ENCODE measurements around the gene COX19. TPM values are rescaled to one million over a fixed set of nuclear protein-coding genes. Genes with fewer than 3 reads are reported as not detected.

The COX19 gene
- total RNA-seq, 1 donor from 2014 or later = 22.0 TPM

GRCh38 chr7:974172-974571, 1.2 kb downstream of the COX19 start:
- H3K27me3 Mint-ChIP-seq (ENCODE audit: low read depth) = no peaks in the 10 kb centered on the region
- peak overlapping the region; percentile 87 for H3K4me3 Mint-ChIP-seq
- no peak for TF ChIP-seq CTCF (IDR thresholded peaks at IDR 0.05; ENCODE audit: unreplicated experiment)
- peaks cover 12% of the 10 kb centered on the region for H3K4me1 Mint-ChIP-seq
- peaks cover 16% of the 10 kb centered on the region for H3K36me3 Mint-ChIP-seq
- peak overlapping the region; percentile 76 for H3K27ac Mint-ChIP-seq
- no peak for DNase-seq (ENCODE audit: low spot score in 2 of 2, unreplicated experiment in 2 of 2)
- no peaks in the 10 kb centered on the region for H3K9me3 Mint-ChIP-seq

GRCh38 chr7:973312-973711, 2.0 kb downstream of the COX19 start:
- no peaks in the 10 kb centered on the region for H3K27me3 Mint-ChIP-seq (ENCODE audit: low read depth)
- no peak for TF ChIP-seq CTCF (IDR thresholded peaks at IDR 0.05; ENCODE audit: unreplicated experiment)
- DNase-seq (ENCODE audit: low spot score in 2 of 2, unreplicated experiment in 2 of 2) = no peak
- H3K4me3 Mint-ChIP-seq = peak overlapping the region; percentile 52
- peaks cover 16% of the 10 kb centered on the region for H3K36me3 Mint-ChIP-seq
- peaks cover 12% of the 10 kb centered on the region for H3K4me1 Mint-ChIP-seq
- H3K9me3 Mint-ChIP-seq = no peaks in the 10 kb centered on the region
- no peak overlapping the region for H3K27ac Mint-ChIP-seq

GRCh38 chr7:972676-973309, 2.6 kb downstream of the COX19 start:
- no peak for DNase-seq (ENCODE audit: low spot score in 2 of 2, unreplicated experiment in 2 of 2)
- H3K4me3 Mint-ChIP-seq = peak overlapping the region; percentile 52
- TF ChIP-seq CTCF (IDR thresholded peaks at IDR 0.05; ENCODE audit: unreplicated experiment) = no peak
- peaks cover 19% of the 10 kb centered on the region for H3K36me3 Mint-ChIP-seq
- H3K9me3 Mint-ChIP-seq = no peaks in the 10 kb centered on the region
- H3K27ac Mint-ChIP-seq = no peak overlapping the region
- no peaks in the 10 kb centered on the region for H3K27me3 Mint-ChIP-seq (ENCODE audit: low read depth)
- peaks cover 12% of the 10 kb centered on the region for H3K4me1 Mint-ChIP-seq

GRCh38 chr7:972110-972509, 3.2 kb downstream of the COX19 start:
- H3K36me3 Mint-ChIP-seq = peaks cover 21% of the 10 kb centered on the region
- no peak overlapping the region for H3K4me3 Mint-ChIP-seq
- H3K9me3 Mint-ChIP-seq = no peaks in the 10 kb centered on the region

GRCh38 chr7:970744-971143, 4.6 kb downstream of the COX19 start:
- no peak for TF ChIP-seq CTCF (IDR thresholded peaks at IDR 0.05; ENCODE audit: unreplicated experiment)
- no peaks in the 10 kb centered on the region for H3K9me3 Mint-ChIP-seq
- no peaks in the 10 kb centered on the region for H3K27me3 Mint-ChIP-seq (ENCODE audit: low read depth)
- H3K4me1 Mint-ChIP-seq = peaks cover 16% of the 10 kb centered on the region
- no peak for DNase-seq (ENCODE audit: low spot score in 2 of 2, unreplicated experiment in 2 of 2)
- peaks cover 21% of the 10 kb centered on the region for H3K36me3 Mint-ChIP-seq
- H3K4me3 Mint-ChIP-seq = no peak overlapping the region
- no peak overlapping the region for H3K27ac Mint-ChIP-seq

More at GRCh38 chr7:972110-972509, 3.2 kb downstream of the COX19 start:
- DNase-seq (ENCODE audit: low spot score in 2 of 2, unreplicated experiment in 2 of 2) = no peak
- Mint-ChIP-seq H3K4me1 (peaks cover 12% of the 10 kb centered on the region), H3K27me3 (ENCODE audit: low read depth) (no peaks in the 10 kb centered on the region), H3K27ac (no peak overlapping the region)
- no peak for TF ChIP-seq CTCF (IDR thresholded peaks at IDR 0.05; ENCODE audit: unreplicated experiment)

Data from mesothelial cell of epicardium (in vitro differentiated cells).